Measurements from ENCODE around the gene BNC2. TPM values are rescaled to one million over a fixed set of nuclear protein-coding genes. Genes with fewer than 3 reads are reported as not detected.

The BNC2 gene
- total and polyA plus RNA-seq, 2 of the 13 experiments (the other 11 are each of a cell fraction or from before 2014, with no cell fraction given), result not detected

DNA sequence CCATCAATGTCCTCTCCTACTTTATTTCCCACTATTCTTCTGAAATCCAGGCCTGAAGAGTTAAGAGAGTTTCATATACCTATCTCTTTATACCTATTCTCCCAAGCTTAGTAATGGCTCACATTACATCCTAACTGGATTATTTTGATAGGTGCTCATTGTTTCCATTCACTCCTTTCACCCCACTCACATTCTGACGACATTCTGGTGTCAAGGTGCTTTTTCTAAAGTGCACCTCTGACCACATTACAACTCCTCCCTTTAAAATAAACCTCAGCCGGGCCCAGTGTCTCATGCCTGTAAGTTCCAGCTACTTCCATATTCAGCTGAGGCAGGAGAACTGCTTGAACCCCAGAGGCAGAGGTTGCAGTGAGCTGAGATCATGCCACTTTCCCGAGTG lies 417.1 kb downstream of the BNC2 start (continued):
- no peak for TF ChIP-seq ZNF484 (CRISPR knock-in tag; IDR thresholded peaks at IDR 0.05; ENCODE audit: borderline replicate concordance, low read depth)
- no peak for TF ChIP-seq ZBTB7A (CRISPR knock-in tag; IDR thresholded peaks at IDR 0.05)
- TF ChIP-seq PATZ1 (CRISPR knock-in tag; IDR thresholded peaks at IDR 0.05), result no peak
- no peak for TF ChIP-seq HNRNPK (IDR thresholded peaks at IDR 0.05; ENCODE audit: low read depth, low read length, poor library complexity, severe bottlenecking)
- no peak for TF ChIP-seq ATM (IDR thresholded peaks at IDR 0.05; ENCODE audit: borderline replicate concordance)
- TF ChIP-seq ZNF17 (CRISPR knock-in tag; IDR thresholded peaks at IDR 0.05), result no peak

DNA sequence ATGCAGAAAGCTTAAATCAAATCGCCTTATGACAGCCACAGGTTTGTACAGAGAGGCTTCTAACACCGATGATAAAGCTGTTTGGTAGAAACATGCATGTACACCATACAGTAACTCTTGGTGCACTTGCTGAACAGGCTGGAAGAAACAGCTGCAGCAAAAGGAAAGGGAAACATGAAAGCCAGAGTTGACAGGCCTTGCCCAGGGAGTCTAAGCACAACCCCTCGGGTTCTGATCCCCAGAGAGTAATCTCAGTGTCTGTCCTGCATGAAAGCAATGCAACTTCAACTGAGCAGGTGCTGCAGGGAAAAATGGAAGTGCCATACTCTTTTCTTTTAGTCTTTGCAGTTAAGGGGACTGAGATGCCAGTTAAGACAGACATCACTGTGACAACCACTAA lies 419.9 kb downstream of the BNC2 start:
- in situ Hi-C loops (cut with HindIII; ENCODE audit: extremely low pct_ligation_motif_present, low pct_unique_long_range_greater_than_20kb), result no loop called here
- Histone ChIP-seq H3K79me2 (ENCODE audit: insufficient read depth, low read length) (no peaks in the 10 kb centered on the region), H4K20me1 (ENCODE audit: insufficient read depth, low read length) (no peaks in the 10 kb centered on the region), H3K27ac (ENCODE audit: extremely low read length, insufficient read depth, low read length) (no peak overlapping the region), H2AFZ (ENCODE audit: low read length) (no peak overlapping the region), H3K9me3 (ENCODE audit: low read length) (no peaks in the 10 kb centered on the region), H3K4me3 (replicated peaks in 1 of 3; ENCODE audit: insufficient read depth in 1 of 3, low read depth in 2 of 3, low read length in 3 of 3) (no peak overlapping the region), H3K4me2 (ENCODE audit: low read depth, low read length) (no peak overlapping the region), H3K36me3 (replicated peaks in 1 of 2; ENCODE audit: control insufficient read depth in 1 of 2, insufficient read depth in 2 of 2, low read length in 2 of 2) (no peaks in the 10 kb centered on the region), H3K9ac (ENCODE audit: insufficient read depth, low read depth, low read length) (no peak overlapping the region), H3K27me3 (ENCODE audit: control insufficient read depth in 1 of 2, insufficient read depth in 2 of 2, low read length in 2 of 2) (no peaks in the 10 kb centered on the region), H3K4me1 (ENCODE audit: insufficient read depth, low read length) (no peaks in the 10 kb centered on the region)
- no TSS peak for BruUV-seq (replicated peaks)
- 0% methylated on average over 3 of the region's 3 CpGs for WGBS (ENCODE audit: low lambda C conversion rate)
- ATAC-seq (no peak), FAIRE-seq (no peak), DNase-seq (ENCODE audit: low spot score) (no peak)
- intact Hi-C loops (cut with micrococcal nuclease; ENCODE audit: unreplicated experiment), result no loop called here
- ChIA-PET CTCF (ENCODE audit: low intra/inter-chr PET ratio, low total read pairs) (no interaction called here), POLR2A (no interaction called here)
- TF ChIP-seq TBX2 (CRISPR knock-in tag; IDR thresholded peaks at IDR 0.05; ENCODE audit: borderline replicate concordance) (no peak), RFX5 (IDR thresholded peaks at IDR 0.05; ENCODE audit: low read depth, low read length) (no peak), ATAD3A (CRISPR knock-in tag; IDR thresholded peaks at IDR 0.05) (no peak), GATA4 (IDR thresholded peaks at IDR 0.05; ENCODE audit: borderline replicate concordance, low read depth) (no peak), ESRRA (CRISPR knock-in tag; IDR thresholded peaks at IDR 0.05; ENCODE audit: low read depth) (no peak), NR2F2 (IDR thresholded peaks at IDR 0.05; ENCODE audit: borderline replicate concordance, low read depth) (no peak), SMARCC2 (IDR thresholded peaks at IDR 0.05) (no peak), DBP (CRISPR knock-in tag; IDR thresholded peaks at IDR 0.05; ENCODE audit: not compliant biosample characterization) (no peak), ARNT (IDR thresholded peaks at IDR 0.05) (no peak), ZNF329 (CRISPR knock-in tag; IDR thresholded peaks at IDR 0.05; ENCODE audit: low read depth) (no peak), U2AF1 (optimal IDR thresholded peaks at IDR 0.05; ENCODE audit: low read depth, low read length) (no peak), ZNF598 (CRISPR knock-in tag; IDR thresholded peaks at IDR 0.05; ENCODE audit: borderline replicate concordance) (no peak), NFIC (IDR thresholded peaks at IDR 0.05; ENCODE audit: low read length) (no peak), DR1 (CRISPR knock-in tag; IDR thresholded peaks at IDR 0.05) (no peak)
